WI38 (cell line): ENCODE data around the gene VEGFB.

ENCODE experiments used
- H3K4me3 ChIP-seq: 2 replicates; pipeline ENCODE4 v1.5.1; 2011; ENCODE audit warnings: low read depth, mild to moderate bottlenecking, control low read depth, low read length
- TF ChIP-seq, protein P1 (sequence below): IDR thresholded peaks from 2 replicates; pipeline ENCODE4 v1.5.1; 2012; ENCODE audit warnings: low read depth, mild to moderate bottlenecking, control low read depth, low read length

VEGFB gene

DNA sequence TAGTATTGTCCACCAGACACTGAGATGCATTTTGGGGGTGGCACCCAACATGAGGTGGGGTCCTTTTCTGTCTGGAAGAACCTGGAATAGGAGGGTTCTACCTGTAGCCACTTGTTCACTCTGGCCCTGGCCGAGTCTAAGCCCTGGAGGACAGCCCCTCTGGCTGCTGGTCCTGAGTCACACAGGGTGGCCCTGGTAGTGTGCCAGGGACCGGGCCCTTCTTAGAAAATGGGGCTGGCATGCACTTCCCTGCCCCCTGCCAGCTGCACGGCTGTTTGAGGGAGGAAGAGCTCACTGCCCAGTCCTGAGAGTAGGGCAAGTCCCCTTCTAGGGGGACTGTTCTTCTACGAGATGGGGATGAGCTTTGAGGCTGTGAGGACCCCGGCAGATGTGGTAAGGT lies 19.1 kb downstream of the VEGFB start:
- TF ChIP-seq, protein P1, sequence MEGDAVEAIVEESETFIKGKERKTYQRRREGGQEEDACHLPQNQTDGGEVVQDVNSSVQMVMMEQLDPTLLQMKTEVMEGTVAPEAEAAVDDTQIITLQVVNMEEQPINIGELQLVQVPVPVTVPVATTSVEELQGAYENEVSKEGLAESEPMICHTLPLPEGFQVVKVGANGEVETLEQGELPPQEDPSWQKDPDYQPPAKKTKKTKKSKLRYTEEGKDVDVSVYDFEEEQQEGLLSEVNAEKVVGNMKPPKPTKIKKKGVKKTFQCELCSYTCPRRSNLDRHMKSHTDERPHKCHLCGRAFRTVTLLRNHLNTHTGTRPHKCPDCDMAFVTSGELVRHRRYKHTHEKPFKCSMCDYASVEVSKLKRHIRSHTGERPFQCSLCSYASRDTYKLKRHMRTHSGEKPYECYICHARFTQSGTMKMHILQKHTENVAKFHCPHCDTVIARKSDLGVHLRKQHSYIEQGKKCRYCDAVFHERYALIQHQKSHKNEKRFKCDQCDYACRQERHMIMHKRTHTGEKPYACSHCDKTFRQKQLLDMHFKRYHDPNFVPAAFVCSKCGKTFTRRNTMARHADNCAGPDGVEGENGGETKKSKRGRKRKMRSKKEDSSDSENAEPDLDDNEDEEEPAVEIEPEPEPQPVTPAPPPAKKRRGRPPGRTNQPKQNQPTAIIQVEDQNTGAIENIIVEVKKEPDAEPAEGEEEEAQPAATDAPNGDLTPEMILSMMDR = no peak
- H3K4me3 ChIP-seq = no peak overlapping the region

DNA sequence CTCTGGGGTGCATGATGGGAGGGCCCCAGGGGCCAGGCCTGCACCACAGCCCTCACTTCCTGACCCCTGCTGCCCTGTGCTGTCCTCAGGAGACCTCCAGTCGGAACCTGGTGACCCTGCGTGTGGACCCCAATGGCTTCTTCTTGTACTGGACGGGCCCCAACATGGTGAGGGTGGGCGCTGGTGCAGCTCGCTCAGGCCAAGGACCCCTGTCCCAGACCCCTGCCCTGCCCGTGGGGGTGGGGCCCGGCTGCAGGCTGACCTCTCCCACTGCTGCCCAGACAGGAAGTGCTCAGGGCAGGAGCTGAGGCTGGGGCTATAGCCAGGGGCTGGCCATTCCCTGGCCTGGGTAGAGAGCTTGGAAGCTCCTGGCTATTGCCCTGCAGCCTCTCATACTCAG lies 19.9 kb downstream of the VEGFB start:
- H3K4me3 ChIP-seq = no peak overlapping the region
- TF ChIP-seq, protein P1 = no peak

DNA sequence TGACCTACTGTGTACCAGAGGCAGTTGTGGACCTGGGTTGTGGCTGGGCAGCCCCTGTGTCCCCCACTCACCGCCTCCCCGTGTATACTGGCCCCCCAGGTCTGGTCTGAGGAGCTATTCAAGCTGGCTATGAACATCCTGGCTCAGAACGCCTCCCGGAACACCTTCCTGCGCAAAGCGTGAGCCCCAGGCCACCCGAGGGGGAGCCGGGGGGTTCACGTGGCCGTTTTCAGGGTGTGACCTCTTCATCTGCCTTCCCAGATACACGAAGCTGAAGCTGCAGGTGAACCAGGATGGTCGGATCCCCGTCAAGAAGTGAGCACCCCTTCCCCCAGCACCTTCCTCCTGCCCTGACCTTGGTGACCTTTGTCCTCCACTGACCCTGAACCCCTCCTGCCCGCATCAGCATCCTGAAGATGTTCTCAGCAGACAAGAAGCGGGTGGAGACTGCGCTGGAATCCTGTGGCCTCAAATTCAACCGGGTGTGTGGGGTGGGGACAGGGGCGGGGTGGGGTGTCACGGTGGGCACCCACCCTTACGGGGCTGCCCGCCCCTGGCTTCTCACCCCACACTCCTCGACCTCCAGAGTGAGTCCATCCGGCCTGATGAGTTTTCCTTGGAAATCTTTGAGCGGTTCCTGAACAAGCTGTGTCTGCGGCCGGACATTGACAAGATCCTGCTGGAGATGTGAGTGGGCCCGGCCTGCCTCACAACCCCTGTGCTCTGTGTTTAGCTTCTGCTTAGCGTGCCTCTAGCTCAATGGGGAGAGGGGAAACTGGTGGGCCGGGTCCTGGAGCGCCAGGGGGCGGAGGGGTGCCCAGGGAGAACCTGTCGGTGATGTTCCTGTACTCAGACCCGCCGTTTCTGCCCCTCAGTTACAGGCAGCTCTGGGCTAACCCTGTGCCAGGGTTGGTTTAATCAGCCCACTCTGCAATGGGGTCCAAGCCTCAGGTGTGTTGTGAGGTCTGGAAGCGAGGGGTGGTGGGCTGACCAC lies 21.0 kb downstream of the VEGFB start:
- no peak overlapping the region for H3K4me3 ChIP-seq
- TF ChIP-seq, protein P1 = no peak

DNA sequence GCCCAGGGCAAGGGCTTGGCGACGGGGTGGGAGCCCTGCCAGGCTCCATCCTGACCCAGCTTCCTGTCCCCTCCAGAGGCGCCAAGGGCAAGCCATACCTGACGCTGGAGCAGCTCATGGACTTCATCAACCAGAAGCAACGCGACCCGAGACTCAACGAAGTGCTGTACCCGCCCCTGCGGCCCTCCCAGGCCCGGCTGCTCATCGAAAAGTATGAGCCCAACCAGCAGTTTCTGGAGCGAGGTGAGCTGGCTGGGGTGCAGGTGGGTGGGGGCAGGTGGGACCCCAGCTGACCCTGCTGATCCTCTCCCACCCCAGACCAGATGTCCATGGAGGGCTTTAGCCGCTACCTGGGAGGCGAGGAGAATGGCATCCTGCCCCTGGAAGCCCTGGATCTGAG lies 21.9 kb downstream of the VEGFB start:
- no peak overlapping the region for H3K4me3 ChIP-seq
- TF ChIP-seq, protein P1 = no peak

DNA sequence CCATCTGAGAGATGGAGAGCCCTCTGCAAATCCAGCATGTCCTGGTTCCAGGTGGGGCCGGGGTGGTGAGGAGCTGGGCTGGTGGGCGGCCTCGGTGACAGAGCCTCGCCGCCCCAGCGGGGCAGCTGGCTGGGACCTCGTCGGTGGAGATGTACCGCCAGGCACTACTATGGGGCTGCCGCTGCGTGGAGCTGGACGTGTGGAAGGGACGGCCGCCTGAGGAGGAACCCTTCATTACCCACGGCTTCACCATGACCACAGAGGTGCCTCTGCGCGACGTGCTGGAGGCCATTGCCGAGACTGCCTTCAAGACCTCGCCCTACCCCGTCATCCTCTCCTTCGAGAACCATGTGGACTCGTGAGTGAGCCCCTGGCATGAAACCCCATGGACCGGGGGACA lies 24.0 kb downstream of the VEGFB start:
- no peak overlapping the region for H3K4me3 ChIP-seq
- TF ChIP-seq, protein P1 = no peak

DNA sequence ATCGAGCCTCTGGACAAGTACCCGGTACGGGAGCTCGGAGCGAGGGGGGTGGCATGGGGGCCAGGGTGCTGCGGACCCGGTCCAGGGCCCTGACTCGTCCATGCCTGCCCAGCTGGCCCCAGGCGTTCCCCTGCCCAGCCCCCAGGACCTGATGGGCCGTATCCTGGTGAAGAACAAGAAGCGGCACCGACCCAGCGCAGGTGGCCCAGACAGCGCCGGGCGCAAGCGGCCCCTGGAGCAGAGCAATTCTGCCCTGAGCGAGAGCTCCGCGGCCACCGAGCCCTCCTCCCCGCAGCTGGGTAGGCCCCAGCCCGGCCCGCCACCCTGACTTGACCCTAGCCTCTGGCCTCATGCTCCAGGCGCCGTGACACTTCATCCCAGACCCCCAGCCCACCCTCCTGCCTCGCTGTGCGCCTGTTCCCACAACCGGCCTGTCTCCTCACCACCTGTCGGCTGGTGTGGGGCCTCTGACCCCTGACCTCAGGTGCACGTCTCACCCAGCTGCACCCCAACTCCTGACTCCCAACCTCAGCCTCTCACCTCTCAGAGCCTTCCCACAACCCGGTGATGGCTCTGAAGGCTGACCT lies 24.7 kb downstream of the VEGFB start:
- H3K4me3 ChIP-seq = no peak overlapping the region
- TF ChIP-seq, protein P1 = no peak

DNA sequence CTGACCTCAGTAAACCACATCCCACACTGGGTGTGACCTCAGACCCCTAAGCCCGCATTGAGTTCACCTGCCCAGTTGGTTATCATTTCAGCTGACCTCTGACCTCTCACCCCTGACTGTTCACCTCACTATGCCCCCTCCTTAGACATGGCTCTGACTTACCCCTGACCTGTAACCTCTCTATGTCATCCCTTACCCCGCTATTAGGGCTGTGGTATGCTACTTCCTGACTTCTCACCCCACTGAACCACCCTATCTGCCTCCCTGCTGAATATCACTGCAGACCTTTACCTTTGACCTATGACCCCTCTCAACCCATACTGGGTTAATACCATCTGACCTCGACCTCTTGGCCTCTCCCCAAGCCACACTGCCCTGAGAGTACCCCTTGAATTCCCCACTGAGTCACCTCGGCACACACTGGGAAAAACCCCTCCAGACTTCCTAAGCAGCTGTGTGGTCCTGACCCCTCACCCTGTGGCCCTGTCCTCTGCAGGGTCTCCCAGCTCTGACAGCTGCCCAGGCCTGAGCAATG lies 25.2 kb downstream of the VEGFB start:
- TF ChIP-seq, protein P1 = no peak
- no peak overlapping the region for H3K4me3 ChIP-seq
